ENCODE measurements around the gene TCHP. TPM values are rescaled to one million over a fixed set of nuclear protein-coding genes. Genes with fewer than 3 reads are reported as not detected.

Gene TCHP
- total and polyA plus RNA-seq, 2 experiments from 2014 or later: 3.1 to 6.2 TPM

GRCh38 chr12:109868182-109869051 is 31.7 kb upstream of the TCHP start (continued):
- TF ChIP-seq ZNF462 (CRISPR knock-in tag; IDR thresholded peaks at IDR 0.05) (no peak), EZH2 (IDR thresholded peaks at IDR 0.05; ENCODE audit: low read depth, unreplicated experiment) (no peak), CTCF (conservative IDR thresholded peaks at IDR 0.05; ENCODE audit: low read depth in 2 of 2) (no peak), STAT1 (IDR thresholded peaks at IDR 0.05; ENCODE audit: unreplicated experiment) (no peak)

GRCh38 chr12:109870648-109871047 is 29.4 kb upstream of the TCHP start:
- ATAC-seq (no peak), DNase-seq (ENCODE audit: low spot score) (no peak)
- H3K9me3 Mint-ChIP-seq: no peaks in the 10 kb centered on the region
- Histone ChIP-seq H3K9me2 (ENCODE audit: insufficient read depth) (no peaks in the 10 kb centered on the region), H3K27me3 (ENCODE audit: insufficient read depth) (no peaks in the 10 kb centered on the region), H3F3A (replicated peaks; ENCODE audit: low read depth) (0 out of 2 replicates have a peak, but pooled peaks cover 3% of the 10 kb centered on the region), H3K4me2 (no peak overlapping the region), H3K4me1 (ENCODE audit: insufficient read depth) (peaks cover 13% of the 10 kb centered on the region), H2AFZ (no peak overlapping the region), H3K36me3 (ENCODE audit: insufficient read depth) (no peaks in the 10 kb centered on the region), H3K27ac (ENCODE audit: low read depth) (no peak overlapping the region), H3K4me3 (no peak overlapping the region), H3K79me2 (replicated peaks; ENCODE audit: insufficient read depth) (peaks cover 55% of the 10 kb centered on the region), H4K20me1 (replicated peaks; ENCODE audit: insufficient read depth) (peaks cover 16% of the 10 kb centered on the region)
- peaks cover 28% of the 10 kb centered on the region for H3K4me1 Mint-ChIP-seq
- peaks cover 1% of the 10 kb centered on the region for H3K27me3 Mint-ChIP-seq (ENCODE audit: insufficient read depth, low read depth, poor library complexity)
- no peak overlapping the region for H3K4me3 Mint-ChIP-seq
- no peak overlapping the region for H3K27ac Mint-ChIP-seq
- peaks cover 5% of the 10 kb centered on the region; the same call in 2 of the 3 replicates for H3K36me3 Mint-ChIP-seq (ENCODE audit: low read depth)
- no peak for TF ChIP-seq CREB1 (CRISPR knock-in tag; IDR thresholded peaks at IDR 0.05; ENCODE audit: low read depth)
- TF ChIP-seq STAT1 (IDR thresholded peaks at IDR 0.05; ENCODE audit: unreplicated experiment): no peak
- no peak for TF ChIP-seq REST (IDR thresholded peaks at IDR 0.05; ENCODE audit: unreplicated experiment)
- TF ChIP-seq ZNF114 (CRISPR knock-in tag; IDR thresholded peaks at IDR 0.05): no peak
- no peak for TF ChIP-seq EZH2phosphoT487 (IDR thresholded peaks at IDR 0.05; ENCODE audit: unreplicated experiment)
- TF ChIP-seq CTCF (conservative IDR thresholded peaks at IDR 0.05; ENCODE audit: low read depth in 2 of 2): no peak
- TF ChIP-seq EZH2 (IDR thresholded peaks at IDR 0.05; ENCODE audit: low read depth, unreplicated experiment): no peak
- no peak for TF ChIP-seq JUNB (IDR thresholded peaks at IDR 0.05; ENCODE audit: unreplicated experiment)
